ENCODE data around the gene NCR2. TPM values are rescaled to one million over a fixed set of nuclear protein-coding genes. Genes with fewer than 3 reads are reported as not detected.
A peak's percentile ranks its signal among the peaks of the same experiment; 100 is the strongest.

NCR2 gene
- total RNA-seq, 1 experiment from 2014 or later = not detected

DNA sequence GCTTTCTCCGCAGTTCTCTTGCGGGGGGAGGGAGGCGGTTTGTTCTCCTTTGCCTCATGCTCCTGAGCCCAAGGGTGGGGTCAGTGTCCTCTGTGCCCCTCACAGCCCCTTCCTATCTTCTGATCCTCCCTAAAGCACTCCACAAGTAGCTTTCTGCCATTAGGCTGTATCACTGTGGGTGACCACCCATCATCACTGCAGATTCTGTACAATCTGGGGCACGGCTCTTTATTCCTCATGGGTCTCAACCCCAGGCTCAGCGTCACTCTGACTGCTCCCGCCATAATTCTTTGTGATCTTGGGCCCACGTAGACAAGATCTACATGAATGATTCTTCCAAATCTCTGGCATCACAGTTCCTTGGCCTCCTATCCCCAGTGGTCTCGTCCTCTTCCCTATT is 10.5 kb downstream of the NCR2 start:
- DNase-seq (ENCODE audit: unreplicated experiment) = no peak
- BruUV-seq (replicated peaks) = no TSS peak
- Mint-ChIP-seq H3K27me3 (ENCODE audit: insufficient read depth, unreplicated experiment) (peaks cover 88% of the 10 kb centered on the region), H3K36me3 (ENCODE audit: insufficient read depth, unreplicated experiment) (no peaks in the 10 kb centered on the region), H3K27ac (ENCODE audit: low read depth, unreplicated experiment) (no peak overlapping the region), H3K9me3 (ENCODE audit: unreplicated experiment) (no peaks in the 10 kb centered on the region), H3K4me1 (ENCODE audit: insufficient read depth, unreplicated experiment) (no peaks in the 10 kb centered on the region), H3K4me3 (ENCODE audit: unreplicated experiment) (no peak overlapping the region)
- CTCF ChIA-PET = interaction anchor here (1.0 to 1.1 kb wide), 2 partner anchors 40 to 79 kb away, joined by 3 to 4 read pairs; no protein-coding TSS in a partner anchor
- intact Hi-C loops (cut with micrococcal nuclease) = no loop called here
- POLR2A ChIA-PET = no interaction called here
- TF ChIP-seq, protein P1, sequence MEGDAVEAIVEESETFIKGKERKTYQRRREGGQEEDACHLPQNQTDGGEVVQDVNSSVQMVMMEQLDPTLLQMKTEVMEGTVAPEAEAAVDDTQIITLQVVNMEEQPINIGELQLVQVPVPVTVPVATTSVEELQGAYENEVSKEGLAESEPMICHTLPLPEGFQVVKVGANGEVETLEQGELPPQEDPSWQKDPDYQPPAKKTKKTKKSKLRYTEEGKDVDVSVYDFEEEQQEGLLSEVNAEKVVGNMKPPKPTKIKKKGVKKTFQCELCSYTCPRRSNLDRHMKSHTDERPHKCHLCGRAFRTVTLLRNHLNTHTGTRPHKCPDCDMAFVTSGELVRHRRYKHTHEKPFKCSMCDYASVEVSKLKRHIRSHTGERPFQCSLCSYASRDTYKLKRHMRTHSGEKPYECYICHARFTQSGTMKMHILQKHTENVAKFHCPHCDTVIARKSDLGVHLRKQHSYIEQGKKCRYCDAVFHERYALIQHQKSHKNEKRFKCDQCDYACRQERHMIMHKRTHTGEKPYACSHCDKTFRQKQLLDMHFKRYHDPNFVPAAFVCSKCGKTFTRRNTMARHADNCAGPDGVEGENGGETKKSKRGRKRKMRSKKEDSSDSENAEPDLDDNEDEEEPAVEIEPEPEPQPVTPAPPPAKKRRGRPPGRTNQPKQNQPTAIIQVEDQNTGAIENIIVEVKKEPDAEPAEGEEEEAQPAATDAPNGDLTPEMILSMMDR (IDR thresholded peaks at IDR 0.05; ENCODE audit: unreplicated experiment) = no peak

DNA sequence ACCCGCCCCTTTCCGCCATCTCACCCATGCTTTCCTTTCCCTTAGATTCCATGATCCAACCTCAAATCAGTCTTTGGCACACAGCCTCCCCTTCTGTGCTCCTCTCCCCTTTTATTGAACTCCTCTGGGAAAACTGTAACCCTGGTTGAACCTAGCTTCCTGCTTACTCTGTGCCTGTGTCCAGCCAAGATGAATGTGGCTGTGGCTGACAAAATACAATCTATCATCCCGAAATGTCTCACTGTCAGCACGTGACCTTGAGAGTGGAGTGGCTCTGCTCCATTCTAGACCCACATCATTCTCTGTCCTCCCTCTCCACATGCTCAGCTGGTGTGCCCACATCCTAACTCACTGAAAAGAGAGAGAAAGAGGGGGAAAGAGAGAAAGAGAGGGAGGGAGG is 11.0 kb downstream of the NCR2 start:
- Mint-ChIP-seq H3K4me1 (ENCODE audit: insufficient read depth, unreplicated experiment) (no peaks in the 10 kb centered on the region), H3K36me3 (ENCODE audit: insufficient read depth, unreplicated experiment) (no peaks in the 10 kb centered on the region), H3K27ac (ENCODE audit: low read depth, unreplicated experiment) (no peak overlapping the region), H3K9me3 (ENCODE audit: unreplicated experiment) (no peaks in the 10 kb centered on the region), H3K27me3 (ENCODE audit: insufficient read depth, unreplicated experiment) (peaks cover 88% of the 10 kb centered on the region), H3K4me3 (ENCODE audit: unreplicated experiment) (no peak overlapping the region)
- TF ChIP-seq, protein P1 (IDR thresholded peaks at IDR 0.05; ENCODE audit: unreplicated experiment) = no peak
- CTCF ChIA-PET = interaction anchor here (0.7 to 1.0 kb wide), 2 partner anchors 49 to 79 kb away, joined by 3 to 7 read pairs; no protein-coding TSS in a partner anchor
- POLR2A ChIA-PET = no interaction called here
- no TSS peak for BruUV-seq (replicated peaks)
- intact Hi-C loops (cut with micrococcal nuclease) = no loop called here
- no peak for DNase-seq (ENCODE audit: unreplicated experiment)

DNA sequence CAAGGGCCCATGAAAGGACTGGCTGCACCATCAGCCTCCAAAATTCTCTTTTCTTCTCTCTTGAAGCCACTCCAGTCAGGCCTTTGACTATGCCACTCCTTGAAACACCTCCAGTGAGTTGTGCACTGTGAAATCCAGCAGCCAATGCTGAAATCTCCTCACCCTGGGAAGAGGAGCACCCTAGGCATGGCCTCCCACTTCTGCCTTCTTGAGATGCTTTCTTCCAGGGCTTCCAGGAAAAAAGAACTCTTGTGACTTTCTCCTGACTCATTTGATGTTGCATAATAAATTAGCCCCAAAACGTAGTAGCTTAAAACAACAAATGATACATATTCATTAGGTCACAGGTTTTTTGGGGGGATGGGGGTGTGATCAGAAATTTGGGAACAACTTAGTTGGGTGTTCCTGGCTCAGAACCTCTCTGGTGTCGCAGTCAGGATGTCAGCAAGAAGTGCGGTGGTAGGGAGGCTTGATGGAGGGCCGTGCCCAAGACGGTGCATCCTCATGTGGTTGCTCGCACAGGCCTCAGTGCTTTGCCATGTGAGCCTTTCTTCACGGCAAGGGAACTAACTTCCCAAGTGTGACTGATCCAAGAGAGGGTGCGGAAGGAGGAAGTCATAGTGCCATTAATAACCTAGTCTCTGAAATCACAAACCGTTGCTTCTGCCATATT is 12.1 kb downstream of the NCR2 start:
- H3K27me3 Mint-ChIP-seq (ENCODE audit: insufficient read depth, unreplicated experiment) = peaks cover 87% of the 10 kb centered on the region
- no peak overlapping the region for H3K27ac Mint-ChIP-seq (ENCODE audit: low read depth, unreplicated experiment)
- H3K4me1 Mint-ChIP-seq (ENCODE audit: insufficient read depth, unreplicated experiment) = peaks cover 5% of the 10 kb centered on the region
- BruUV-seq (replicated peaks) = no TSS peak
- H3K9me3 Mint-ChIP-seq (ENCODE audit: unreplicated experiment) = no peaks in the 10 kb centered on the region
- ChIA-PET POLR2A (no interaction called here), CTCF (no interaction called here)
- no peak overlapping the region for H3K4me3 Mint-ChIP-seq (ENCODE audit: unreplicated experiment)
- DNase-seq (ENCODE audit: unreplicated experiment) = peak; percentile 17
- TF ChIP-seq, protein P1 (IDR thresholded peaks at IDR 0.05; ENCODE audit: unreplicated experiment) = no peak
- intact Hi-C loops (cut with micrococcal nuclease) = no loop called here
- no peaks in the 10 kb centered on the region for H3K36me3 Mint-ChIP-seq (ENCODE audit: insufficient read depth, unreplicated experiment)

DNA sequence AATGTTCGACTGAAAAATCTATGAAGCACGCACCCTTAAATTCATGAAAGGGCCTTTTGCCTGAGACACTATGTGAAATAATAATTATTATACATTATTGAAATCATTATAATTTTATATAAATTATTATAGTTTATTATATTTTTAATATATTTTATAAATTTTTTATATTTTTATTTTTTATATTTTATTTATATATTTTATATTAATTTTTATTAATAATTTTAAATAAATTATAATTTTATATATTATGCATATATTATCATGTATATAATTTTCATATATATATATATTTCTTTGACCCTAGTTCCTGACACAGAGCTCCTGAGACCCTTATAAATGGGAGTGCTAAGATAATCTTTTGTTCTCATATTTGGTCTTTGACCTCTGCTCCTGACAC is 13.5 kb downstream of the NCR2 start:
- DNase-seq (ENCODE audit: unreplicated experiment) = no peak
- ChIA-PET CTCF (interaction anchor here (0.9 to 2.1 kb wide), 2 partner anchors 19 kb away, joined by 4 to 7 read pairs; no protein-coding TSS in a partner anchor), POLR2A (no interaction called here)
- H3K27me3 Mint-ChIP-seq (ENCODE audit: insufficient read depth, unreplicated experiment) = peaks cover 87% of the 10 kb centered on the region
- no peak overlapping the region for H3K4me3 Mint-ChIP-seq (ENCODE audit: unreplicated experiment)
- no peaks in the 10 kb centered on the region for H3K36me3 Mint-ChIP-seq (ENCODE audit: insufficient read depth, unreplicated experiment)
- TF ChIP-seq, protein P1 (IDR thresholded peaks at IDR 0.05; ENCODE audit: unreplicated experiment) = no peak
- H3K9me3 Mint-ChIP-seq (ENCODE audit: unreplicated experiment) = no peaks in the 10 kb centered on the region
- intact Hi-C loops (cut with micrococcal nuclease) = no loop called here
- no peak overlapping the region for H3K27ac Mint-ChIP-seq (ENCODE audit: low read depth, unreplicated experiment)
- H3K4me1 Mint-ChIP-seq (ENCODE audit: insufficient read depth, unreplicated experiment) = peaks cover 6% of the 10 kb centered on the region
- no TSS peak for BruUV-seq (replicated peaks)

Data from MCF 10A (cell line).